IPS-NIHi7 (cell line): ENCODE results near the gene GSG1L.

ENCODE experiments used
- DNase-seq: peaks from one replicate; pipeline ENCODE4 v3.0.0; 2012; ENCODE audit warnings: mixed read lengths; ENCODE audit errors: extremely low spot score

GSG1L gene

DNA sequence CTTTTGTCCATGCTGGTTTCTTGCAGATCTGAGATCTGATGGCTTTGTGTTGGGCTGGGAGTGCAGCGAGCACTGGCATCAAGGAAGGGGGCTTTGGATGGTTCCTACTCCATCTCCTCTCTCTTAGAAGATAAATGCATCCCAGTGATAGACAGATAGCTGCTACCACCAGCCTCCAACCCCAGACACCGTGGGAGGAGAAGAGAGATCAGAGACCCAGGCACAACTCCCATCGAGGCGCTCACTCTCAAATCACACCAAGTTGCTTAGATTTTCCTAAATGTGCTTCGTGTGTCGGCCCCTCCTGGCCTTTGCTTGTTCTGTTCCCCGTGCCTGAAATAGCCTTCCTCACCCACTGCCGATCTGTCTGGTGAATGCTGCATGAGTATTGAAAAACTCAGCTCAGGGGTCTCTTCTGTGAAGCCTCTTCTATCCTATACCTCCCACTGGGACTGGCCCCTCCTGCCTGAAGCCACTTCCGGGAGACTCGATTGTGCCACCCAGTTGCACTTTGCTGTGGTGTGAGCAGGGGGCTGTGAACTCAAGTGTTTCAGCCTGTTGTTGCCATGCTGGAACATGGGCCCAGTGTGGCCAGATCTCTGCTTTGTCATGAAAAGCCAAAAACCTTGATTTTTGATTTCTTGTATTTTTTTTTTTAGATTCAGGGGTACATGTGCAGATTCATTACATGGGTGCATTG, 242.7 kb downstream of the GSG1L start:
- no peak for DNase-seq

DNA sequence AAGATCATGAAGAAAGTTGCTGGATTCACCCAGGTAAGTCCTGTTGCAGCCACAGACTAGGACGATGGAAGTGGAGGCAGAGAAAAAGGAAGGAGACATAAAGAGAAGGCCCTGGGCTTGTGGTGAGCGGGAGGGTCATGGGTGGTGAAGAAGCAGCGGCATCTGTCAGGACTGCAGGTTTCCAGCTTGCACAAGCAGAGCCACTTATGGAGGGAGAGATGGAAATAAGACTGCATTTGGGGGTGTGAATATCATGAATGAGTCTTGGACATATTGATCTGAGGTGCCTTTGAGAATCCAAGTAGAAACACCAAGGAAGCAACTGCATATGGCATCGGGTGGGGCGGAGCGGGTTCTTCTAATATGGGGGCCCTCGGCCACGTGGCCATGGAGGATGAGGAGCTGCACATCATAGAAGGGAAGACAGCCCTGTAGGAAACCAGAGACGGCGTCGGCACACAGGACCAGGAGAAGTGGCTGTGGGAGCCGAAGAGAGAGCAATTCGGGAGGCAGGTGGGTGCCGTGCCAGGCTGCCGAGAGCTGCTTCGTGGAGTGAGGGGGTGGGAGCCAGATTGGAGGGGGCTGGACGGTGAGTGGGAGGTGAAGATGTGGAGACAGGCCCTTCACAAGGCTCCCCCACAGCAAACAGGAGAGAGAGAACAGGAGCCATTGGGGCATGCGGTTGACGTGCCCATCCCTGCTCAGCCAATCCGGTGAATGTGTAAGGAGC, 243.5 kb downstream of the GSG1L start:
- DNase-seq = no peak

DNA sequence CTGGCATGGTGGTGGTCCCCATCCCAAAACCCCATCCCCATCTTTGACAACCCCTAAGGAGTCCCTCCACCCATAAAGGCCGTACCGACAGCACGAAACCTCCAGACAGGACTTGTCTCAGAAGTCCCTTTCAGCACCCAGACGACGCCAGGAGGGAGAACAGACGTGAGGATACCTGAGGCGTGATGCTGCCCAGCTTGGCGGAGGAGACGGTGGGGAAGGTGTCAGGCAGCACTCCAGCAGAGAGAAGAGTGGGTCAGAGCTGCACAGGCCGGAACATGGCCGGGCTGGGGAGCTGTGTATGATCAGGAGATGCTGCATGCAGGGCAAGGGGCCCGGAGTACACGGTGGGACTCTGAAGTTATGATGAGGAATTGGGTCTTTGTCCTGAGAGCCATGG, 244.2 kb downstream of the GSG1L start:
- no peak for DNase-seq

DNA sequence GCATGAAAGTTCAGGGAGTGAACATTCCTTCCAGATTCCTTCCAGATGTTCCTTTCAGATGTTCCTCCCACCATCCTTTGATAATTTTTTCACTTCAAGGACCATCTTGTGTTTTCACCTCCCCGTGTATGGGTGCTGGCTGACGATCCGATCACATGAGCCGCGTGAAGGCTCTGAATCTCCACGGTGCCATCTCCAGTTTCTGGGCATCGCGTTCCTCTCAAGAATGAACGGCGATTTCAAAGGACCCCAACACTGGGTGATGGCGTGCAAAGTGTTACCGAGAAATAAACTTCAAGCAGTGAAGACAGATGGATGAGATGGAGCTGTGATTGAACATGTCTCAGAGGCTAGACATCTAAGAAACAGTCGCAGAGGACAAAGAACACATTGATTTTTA, 245.3 kb downstream of the GSG1L start:
- DNase-seq = no peak

DNA sequence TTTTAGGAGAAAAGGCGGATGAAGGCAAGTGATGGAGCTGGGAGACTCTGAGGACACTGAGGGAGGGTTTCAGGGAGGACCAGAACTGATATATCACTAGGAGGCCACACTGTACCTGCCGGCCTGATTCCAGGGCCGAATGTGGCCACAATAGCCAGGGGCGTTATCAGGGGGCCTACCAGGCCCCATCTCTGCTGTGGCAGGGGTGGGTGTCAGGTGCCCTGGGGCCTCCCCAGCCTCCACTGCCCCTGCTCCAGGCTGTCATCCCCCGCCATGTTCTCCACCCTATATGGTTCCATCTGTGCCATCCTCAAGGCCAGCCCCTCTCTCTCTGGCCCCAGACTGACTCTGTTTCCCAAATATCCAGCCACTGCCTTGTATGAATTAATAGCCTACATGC, 246.5 kb downstream of the GSG1L start:
- DNase-seq = no peak

DNA sequence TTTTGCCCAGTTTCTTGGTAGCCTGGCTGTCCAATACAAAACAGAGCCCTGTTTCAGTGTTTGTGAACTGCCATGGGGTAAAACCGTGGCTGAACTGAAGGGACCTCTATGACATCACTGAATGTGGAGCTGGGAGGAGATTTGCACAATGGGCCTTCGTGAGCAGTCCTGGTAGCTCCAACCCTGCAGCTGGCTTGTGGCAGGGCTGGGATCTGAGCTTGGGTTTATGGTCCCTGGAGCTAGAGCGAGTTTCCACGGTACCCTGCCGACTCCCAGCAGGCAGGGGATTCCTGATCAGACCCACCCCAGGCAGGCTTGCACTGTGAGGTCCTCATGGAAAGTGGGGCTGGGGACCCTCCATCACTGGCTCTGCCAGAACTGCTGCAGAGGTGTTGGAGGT, 247.0 kb downstream of the GSG1L start:
- DNase-seq = no peak

DNA sequence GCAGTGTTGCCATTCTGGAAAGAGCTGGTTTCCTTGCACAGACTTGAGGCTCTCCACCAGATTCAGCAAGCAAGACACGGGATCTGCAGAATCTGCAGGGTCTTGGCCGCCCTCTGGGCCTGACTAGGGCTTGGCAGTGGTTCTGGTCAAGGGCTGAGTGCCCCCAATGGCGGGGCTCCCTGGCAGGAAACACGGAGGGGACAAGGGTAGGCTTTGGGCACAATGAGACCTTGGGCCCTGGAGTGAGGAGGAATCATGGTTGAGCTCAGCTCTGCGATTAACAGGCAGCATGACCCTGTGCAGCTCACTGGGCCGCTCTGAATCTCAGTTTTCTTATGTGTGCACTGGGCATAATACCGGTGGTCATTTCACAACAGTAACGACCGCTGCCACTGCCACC, 249.9 kb downstream of the GSG1L start:
- DNase-seq = no peak

DNA sequence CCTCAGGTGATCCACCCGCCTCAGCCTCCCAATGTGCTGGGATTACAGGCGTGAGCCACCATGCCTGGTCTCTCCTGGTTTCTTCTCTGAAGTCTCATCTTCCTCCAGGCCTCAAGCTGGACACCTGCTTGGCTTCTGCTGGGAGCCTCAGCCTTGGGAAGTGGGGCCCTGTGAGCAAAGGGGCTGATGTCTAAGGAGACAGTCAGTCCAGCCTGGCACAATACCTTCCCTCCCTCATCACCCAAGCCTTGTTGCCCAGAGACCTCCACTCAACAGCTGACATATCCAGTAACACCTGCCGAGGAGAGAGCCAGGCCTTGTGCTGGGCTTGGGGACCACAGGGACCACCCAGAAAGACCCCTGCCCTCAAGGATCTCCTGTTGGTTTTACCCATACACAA, 251.6 kb downstream of the GSG1L start:
- no peak for DNase-seq

DNA sequence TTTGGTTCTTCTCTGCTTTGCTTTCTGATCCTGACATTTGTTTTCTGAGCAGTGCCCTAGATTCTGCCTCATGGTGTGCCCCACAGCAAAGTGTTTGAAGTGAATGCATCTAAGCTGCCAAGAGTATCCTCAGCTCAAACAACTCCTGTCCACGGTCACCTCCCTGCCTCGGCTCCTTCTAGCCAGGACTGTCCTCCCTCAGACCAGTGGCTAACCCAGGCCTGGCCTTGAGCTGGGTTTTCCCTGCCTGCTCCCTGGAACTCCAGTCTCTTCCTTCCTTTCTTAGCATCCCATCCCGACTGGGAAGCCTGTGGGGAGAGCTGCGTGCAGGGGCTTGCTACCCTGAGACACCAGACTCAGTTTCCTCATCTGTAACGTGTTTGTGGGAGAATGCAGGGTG, 256.5 kb downstream of the GSG1L start:
- no peak for DNase-seq

DNA sequence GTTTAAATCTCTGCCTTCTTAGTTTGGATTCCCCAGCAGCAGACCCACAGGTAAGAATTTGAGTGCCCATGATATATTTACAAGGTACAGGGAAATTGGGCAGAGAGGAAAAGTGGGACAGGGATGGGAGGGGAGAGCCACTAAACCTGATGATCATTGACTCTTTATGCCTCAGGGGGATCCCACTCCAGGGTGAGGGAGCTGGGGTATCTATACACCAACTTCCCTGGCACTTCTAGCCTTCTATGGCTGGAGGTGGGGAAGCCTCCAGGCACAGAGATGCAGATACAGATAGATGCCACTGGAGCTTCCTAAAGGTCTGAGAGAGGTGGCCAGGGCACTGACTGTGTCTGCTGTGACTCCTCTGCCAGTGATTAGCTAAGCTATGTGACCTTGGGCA, 257.1 kb downstream of the GSG1L start:
- DNase-seq = no peak

DNA sequence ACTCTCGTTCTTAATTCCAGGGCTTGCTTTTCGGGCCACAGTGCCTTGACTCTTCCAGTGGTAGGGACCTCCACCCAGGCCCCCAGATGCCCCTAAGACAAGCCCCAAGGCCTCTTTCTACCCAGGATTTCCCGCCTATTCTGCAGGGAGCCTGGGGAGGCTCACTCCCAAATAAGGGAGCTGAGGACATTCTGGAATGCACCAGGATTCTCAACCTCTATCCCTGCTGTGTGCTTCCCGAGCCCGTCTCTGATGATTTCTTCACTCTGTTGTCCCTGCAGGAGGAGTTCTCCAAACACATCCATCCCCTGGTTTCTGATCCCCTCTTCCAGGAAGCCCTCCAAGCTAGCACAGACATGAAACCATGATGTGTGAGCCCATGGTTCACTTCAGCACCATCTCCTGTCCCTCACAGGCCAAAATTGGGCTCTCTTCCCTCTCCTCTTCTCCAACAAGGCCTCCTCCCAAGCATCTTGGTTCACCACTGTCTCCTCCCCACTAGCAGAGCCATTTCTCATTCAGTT, 257.6 kb downstream of the GSG1L start:
- peak; percentile 56 for DNase-seq

DNA sequence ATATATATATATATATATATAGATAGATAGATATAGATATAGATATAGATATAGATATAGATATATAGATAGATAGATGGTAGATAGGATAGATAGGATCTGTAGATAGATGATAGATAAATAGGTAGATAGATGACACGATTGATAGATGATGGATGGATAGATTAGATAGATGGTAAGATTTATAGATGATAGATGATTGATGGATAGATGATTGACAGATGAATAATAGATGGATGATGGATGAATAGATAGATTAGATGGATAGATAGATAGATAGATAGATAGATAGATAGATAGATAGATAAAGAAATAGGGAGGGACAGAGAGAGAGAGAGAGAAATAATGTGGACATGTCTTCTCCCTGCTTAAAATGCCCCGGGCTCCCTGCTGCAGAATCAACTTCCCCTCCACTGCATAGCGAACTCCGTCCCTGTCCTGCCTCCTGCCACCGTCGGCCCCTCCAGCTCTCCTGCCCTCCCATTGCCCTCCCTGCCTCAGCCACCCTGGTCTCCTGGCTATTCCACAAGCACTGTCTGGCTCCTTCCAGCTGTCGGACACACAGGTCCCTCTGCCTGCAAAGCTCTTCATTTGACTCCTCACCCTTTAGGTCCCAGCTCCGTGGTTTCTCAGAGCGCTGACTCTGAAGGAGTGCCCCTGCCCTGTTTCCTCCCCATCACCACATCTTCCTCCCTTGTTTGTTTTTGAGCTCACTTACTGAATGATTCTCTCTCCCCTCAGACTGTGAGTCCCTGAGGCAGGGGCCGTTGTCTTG, 259.6 kb downstream of the GSG1L start:
- DNase-seq = no peak

DNA sequence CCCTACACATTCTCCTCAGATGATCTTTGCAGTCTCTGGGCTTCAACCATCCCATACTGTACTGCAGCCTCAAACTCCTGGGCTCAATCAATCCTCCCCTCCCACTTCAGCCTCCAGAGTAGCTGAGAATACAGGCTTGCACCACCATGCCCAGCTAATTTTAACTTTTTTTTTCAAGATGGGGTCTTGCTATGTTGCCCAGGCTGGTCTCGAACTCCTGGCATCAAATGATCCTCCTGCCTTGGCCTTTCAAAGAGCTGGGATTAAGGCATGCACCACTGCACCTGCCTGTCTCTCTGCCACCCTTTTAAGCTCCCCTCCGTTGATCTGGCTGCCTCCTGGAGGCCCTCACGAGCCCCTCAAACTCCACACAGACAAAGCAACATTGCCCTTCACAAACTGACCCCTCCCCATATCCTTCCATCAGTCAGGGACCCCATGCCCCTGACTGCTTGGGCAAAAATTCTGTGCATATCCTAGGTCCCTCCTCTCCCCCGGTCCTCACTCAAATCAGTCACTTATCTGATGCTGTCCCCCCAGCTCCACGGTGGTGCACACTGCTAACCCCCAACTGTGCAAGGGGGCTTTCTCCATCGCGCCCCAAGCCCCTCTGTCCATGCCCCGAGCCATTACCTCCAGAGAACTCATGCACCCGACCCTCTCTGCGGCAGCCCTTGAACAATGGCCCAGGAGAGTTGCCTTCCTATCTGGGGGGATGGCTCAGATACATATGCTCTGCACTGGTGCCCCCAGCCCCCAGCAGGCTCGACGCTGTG, 260.7 kb downstream of the GSG1L start:
- no peak for DNase-seq

DNA sequence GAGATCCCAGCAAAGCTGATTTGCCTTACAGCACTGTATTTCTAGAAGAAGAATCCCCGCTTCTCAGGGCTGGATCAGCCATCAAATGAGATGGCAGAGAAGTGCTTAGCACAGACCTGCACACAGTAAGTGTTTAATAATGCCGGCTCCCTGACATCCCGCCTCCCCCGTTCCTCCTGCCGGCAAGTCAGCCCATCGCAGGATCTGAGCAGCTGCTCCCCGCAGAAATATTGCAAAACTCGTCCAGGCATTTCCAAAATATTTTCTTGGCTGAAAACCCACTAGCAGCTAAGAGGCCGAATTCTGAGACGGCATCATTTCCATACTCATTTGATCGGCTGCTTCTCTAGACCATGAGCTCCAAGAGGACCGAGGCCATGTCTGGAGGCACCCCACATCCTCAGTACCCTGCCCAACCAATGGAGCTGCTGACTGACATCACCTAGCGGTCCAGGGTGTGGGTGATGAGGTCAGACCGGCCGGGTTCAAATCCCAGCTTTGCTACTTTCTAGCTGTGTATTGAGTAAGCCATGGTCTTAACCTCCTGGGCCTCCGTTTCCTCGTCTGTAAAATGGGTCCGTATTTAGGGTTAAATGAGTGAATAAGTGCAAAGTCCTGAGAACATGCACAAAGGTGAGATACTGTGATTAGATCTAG, 262.1 kb downstream of the GSG1L start:
- DNase-seq = no peak

DNA sequence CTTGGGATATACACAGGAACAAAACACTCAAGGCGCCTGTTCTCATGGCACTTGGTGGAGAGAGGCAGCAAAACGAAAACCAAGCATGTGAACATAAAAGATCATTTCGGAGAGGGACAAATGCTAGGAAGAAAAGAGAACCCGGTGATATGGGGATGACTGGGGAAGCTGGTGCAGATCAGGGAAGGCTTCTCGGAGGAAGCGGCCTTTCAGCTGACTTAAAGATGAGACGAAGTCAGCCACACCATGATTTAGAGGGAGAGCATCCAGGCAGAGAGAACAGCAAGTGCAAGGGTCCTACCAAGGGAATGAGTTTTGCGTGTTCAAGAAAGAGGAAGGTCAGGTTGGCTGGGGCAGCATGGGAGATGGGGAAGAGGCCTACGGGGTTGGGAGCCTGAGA, 262.7 kb downstream of the GSG1L start:
- no peak for DNase-seq

DNA sequence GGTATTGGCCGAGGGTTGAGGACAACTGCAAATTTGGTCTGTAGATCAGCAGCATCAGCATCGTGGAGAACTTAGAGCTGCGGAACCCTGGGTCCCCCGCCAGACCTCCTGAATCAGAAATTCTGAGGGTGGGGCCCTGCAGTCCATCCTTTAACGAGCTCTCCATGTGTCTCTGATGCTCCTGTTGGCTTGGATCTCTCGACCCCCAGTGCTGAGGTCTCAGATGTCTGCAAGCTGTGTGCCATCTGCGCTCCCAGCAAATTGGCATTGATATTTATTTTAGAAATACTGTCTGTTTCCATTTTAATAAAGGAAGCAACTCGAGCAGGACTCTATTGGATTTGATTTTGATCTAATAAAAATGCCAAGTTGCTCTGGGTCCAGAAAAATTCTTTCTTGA, 263.6 kb downstream of the GSG1L start:
- no peak for DNase-seq

DNA sequence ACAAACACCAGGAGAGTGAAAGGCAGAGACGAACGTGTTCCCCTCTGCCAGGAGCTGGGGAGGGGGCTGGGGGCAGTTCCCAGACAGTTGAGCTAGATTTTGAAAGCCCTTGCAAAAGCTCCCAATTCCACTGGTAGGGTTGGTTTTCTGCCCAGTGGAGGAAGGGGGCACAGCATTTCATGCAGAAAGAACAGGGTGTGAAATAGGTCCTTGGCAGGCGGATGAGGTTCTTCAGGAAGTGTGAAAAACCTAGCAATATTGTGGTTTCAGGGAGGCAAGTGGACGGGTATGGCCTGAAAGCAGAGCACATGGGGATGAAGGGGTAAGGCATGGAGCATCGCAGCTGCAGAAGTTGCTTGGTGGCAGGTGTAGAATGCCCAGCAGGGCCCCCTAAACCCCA, 265.3 kb downstream of the GSG1L start:
- DNase-seq = no peak

DNA sequence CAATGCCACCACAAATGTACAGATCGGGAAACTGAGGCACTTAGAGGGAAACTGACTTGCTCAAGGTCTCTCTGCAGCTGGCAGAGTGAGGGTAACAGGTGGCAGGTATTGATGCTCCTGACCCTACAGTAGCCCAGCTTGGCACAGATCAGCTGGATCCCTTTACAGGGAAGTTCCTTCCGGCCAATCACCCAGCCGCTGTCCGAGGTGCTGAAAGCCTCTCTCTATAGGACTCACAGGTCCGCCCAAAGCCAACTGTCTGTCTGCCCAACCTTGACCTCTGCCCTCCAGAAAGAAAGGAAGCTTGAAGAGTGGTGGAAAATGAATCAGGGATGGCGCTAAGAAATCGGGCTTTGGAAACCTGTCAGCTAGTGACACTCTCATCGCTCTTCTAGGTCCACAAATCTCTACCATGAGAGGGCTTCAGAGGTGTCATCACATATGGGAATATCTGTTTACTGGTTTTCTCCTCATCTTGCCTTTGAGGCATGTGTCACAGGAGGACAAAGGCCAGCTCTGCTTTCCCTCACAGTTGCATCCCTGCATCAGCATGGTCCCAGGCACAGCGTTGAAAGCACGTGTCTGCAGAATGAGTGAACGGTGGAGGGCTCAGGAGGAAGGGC, 267.4 kb downstream of the GSG1L start:
- DNase-seq = peak; percentile 80

DNA sequence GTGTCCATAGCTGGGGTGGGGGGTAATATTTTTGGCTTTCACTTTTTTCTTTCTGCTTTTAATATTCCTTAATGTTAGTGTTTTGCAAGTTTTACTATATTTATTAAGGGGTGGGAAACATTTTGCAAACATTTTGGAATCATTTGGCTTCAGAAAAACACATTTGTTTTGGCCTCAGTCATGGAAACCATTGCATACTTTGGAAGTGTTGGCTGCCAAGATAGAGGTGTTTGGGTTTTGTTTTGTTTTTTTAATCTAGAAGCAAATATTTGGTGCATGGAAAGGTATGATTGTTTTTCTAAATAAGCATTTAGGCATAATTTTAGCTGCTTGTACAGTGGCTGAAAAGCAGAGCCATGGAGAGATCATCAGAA, 270.3 kb downstream of the GSG1L start:
- no peak for DNase-seq

DNA sequence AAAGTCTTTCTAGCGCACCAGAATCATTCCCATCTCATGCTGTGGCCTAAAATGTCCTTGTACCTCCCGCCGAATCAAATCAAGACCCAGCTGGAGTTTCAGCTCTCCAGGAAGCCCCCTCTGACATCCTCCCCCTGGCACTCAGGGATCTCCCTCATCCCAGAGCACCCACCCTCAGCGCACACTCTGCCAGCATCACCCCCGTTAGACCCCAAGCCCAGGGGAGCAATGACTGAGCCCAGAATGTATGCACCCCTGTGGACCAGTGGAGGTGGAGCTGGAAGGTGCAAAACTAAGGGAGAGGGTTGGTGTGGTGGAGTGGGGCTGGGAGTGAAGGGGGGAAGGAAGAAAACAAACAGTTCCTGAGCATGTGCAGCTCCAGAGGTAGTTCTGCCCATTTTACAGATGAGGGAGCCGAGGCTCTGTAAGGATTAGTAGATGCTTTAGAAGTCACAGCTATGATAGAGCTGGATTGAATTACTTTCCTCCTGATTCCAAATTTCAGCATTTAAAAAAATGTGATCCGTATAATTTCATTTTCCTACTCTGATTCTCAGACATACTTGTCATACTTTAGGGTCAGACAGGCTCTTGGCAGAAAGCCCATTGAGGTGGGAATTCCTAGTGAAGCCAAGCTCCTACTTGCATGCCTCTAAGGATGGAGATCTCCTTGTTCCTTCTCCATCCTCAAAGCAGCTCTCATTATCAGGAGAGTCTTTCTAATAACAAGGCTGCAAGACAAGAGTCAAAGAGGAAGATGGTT, 270.8 kb downstream of the GSG1L start:
- no peak for DNase-seq
